Stimulated activated naive CD8-positive, alpha-beta T cell treated with anti-CD3 and anti-CD28 coated beads, Interleukin-15, Interleukin-2, amounts not matched to agents 100 ng/mL and 50 ng/mL, for 24 hours (primary cell): ENCODE measurements around the gene CFAP45.

ENCODE experiments used
- H3K27ac Mint-ChIP-seq: one replicate; pipeline ENCODE4 v1.8.0; 2021; ENCODE audit warnings: mild to moderate bottlenecking, mixed read lengths
- H3K27me3 Mint-ChIP-seq: one replicate; pipeline ENCODE4 v1.8.0; 2021; ENCODE audit warnings: mixed read lengths
- H3K36me3 Mint-ChIP-seq: one replicate; pipeline ENCODE4 v1.8.0; 2021; ENCODE audit warnings: low read depth, mixed read lengths
- H3K4me1 Mint-ChIP-seq: one replicate; pipeline ENCODE4 v1.8.0; 2021; ENCODE audit warnings: low read depth, mixed read lengths
- H3K4me3 Mint-ChIP-seq: one replicate; pipeline ENCODE4 v1.8.0; 2021; ENCODE audit warnings: mild to moderate bottlenecking, mixed read lengths
- H3K9me3 Mint-ChIP-seq: one replicate; pipeline ENCODE4 v1.8.0; 2021; ENCODE audit warnings: mixed read lengths

Gene CFAP45

DNA sequence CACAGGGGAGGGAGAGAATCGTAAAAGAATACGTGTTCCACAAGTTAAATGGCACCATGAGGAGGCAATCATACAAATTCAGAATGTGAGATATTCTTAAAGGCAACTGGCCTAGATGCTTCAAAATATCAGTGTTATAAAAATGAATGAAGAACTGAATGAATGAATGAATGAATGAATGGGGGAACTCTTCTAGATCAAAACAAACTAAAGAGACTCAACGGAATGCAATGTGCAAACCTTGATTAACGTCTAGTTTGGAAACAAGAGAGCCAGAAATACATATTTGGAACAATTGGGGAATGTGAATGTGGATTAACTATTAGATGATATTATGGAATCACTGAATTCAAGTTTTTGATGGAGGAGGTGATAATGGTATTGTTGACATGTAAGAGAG lies 16.8 kb downstream of the CFAP45 start:
- Mint-ChIP-seq H3K36me3 (no peaks in the 10 kb centered on the region), H3K4me3 (no peak overlapping the region), H3K9me3 (no peaks in the 10 kb centered on the region), H3K27ac (no peak overlapping the region), H3K4me1 (no peaks in the 10 kb centered on the region), H3K27me3 (no peaks in the 10 kb centered on the region)

DNA sequence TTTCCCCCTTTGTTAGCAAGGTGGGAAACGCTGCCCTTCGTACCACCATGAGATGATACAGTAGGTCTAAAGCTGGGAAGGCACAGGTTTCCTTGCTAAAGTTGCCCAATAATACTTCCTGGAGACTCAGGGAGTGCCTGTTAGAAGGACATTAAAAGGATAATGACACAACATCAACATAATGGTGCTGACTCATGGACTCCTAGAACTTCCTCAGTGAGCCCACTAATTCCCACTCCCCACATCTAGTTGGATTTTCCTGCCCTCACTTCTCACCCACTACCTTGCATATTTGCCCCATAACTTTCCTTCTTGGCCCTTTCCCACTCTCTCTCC lies 17.5 kb downstream of the CFAP45 start:
- Mint-ChIP-seq H3K4me3 (no peak overlapping the region), H3K9me3 (no peaks in the 10 kb centered on the region), H3K27me3 (no peaks in the 10 kb centered on the region), H3K36me3 (no peaks in the 10 kb centered on the region), H3K27ac (no peak overlapping the region), H3K4me1 (no peaks in the 10 kb centered on the region)

DNA sequence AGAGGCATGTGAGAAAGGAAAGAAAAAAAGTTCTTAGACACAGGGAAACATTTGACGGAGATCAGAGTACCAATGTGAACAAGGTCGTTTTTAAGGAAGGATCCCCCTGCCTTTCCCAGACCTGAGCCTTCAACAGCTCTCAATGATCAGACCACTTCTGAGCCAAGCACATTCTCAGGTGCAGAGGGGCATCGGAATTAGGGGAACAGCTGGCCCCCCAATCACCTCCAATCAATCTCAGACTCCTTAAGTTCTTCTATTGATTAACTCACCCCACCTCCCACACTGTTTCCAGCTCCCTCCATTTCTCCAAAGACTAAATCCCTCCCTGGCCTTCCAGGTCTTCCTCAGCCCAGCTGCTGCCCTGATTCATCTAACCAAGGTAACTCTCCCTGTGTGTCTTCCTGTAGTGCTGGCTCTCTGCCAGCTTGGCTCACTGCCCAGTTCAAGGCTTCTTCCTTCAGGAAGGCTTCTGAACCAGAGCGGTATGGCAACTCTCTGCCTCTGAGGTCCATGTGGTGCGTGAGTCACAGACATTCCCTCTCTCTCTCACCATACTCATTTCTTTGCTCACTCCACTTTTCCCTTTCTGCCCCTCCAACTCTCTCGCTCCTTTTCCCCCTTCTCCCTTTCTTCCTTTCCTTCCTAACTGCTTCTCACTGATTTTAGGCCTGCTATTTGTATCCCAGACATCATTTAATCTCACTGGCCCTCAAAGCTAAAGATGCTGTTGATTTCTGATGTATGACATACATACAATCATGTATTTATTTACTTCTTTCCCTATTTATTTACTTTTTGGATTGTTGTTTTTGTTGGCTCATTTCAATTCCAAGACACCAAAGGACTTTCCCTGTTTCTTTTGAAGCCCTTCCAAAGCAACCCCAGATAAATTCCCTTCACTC lies 18.1 kb downstream of the CFAP45 start:
- no peaks in the 10 kb centered on the region for H3K9me3 Mint-ChIP-seq
- no peak overlapping the region for H3K27ac Mint-ChIP-seq
- H3K4me3 Mint-ChIP-seq = no peak overlapping the region
- H3K27me3 Mint-ChIP-seq = no peaks in the 10 kb centered on the region
- no peaks in the 10 kb centered on the region for H3K4me1 Mint-ChIP-seq
- H3K36me3 Mint-ChIP-seq = no peaks in the 10 kb centered on the region

DNA sequence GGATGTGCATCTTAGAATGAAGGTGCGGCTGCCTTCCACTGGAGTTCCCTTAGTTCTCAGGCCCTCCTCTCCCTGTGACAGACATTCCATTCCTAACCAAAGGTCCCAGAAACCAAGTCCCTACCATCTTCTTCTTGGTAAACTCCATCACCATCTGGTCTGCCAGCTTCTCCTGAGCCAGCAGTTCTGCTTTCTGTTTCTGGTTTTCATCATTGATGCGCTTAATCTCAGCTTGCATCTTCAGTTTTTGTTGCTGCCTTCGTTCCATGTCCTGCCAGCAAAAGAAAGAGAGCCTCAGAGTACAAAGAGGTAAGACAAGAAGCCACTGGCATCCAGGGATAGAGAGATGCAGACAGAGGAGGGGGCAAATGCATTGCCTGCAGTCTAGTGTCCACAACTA lies 19.5 kb downstream of the CFAP45 start:
- no peaks in the 10 kb centered on the region for H3K9me3 Mint-ChIP-seq

DNA sequence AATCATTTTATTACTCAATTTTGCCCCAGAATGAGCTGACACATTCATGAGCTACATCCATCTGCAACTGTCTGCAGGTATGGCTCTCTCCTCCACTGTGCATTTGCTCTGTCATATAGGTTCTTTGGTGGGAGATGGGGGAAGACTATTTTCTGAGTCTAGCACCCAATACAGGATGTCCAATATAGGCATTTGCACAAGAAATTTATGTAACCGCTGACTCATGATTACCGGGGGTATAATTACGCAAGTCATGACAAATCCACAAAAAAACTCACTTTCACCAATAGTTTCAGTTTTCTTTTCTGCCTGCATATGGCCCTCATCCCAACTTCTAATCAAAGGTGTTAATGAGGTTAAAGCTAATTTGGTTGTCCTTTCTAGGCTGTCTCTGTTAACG lies 20.0 kb downstream of the CFAP45 start:
- Mint-ChIP-seq H3K36me3 (no peaks in the 10 kb centered on the region), H3K27me3 (no peaks in the 10 kb centered on the region), H3K4me1 (no peaks in the 10 kb centered on the region), H3K27ac (no peak overlapping the region), H3K4me3 (no peak overlapping the region), H3K9me3 (no peaks in the 10 kb centered on the region)

More for the DNA sequence above, 19.5 kb downstream of the CFAP45 start:
- Mint-ChIP-seq H3K36me3 (no peaks in the 10 kb centered on the region), H3K27me3 (no peaks in the 10 kb centered on the region), H3K27ac (no peak overlapping the region), H3K4me3 (no peak overlapping the region), H3K4me1 (no peaks in the 10 kb centered on the region)

DNA sequence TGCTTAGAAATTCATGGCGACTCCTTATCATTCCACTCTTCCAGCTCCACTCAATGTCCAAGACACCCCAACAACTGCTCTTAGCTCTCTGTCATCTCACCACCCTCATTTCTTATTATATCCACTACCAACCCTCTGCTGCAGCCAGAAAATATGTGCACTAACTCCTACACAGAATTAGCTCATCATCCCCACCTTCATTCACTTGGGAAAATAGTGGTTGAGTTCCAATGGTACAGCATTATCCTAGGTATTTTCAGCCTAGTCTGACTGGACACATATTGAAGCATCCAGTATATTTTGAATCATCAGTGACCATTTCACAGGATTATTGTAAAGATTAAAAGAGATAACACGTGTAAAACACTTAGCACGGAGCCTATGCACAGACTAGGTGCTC lies 20.8 kb downstream of the CFAP45 start:
- Mint-ChIP-seq H3K4me3 (no peak overlapping the region), H3K9me3 (no peaks in the 10 kb centered on the region), H3K27me3 (peaks cover 3% of the 10 kb centered on the region), H3K27ac (no peak overlapping the region), H3K4me1 (no peaks in the 10 kb centered on the region), H3K36me3 (no peaks in the 10 kb centered on the region)

DNA sequence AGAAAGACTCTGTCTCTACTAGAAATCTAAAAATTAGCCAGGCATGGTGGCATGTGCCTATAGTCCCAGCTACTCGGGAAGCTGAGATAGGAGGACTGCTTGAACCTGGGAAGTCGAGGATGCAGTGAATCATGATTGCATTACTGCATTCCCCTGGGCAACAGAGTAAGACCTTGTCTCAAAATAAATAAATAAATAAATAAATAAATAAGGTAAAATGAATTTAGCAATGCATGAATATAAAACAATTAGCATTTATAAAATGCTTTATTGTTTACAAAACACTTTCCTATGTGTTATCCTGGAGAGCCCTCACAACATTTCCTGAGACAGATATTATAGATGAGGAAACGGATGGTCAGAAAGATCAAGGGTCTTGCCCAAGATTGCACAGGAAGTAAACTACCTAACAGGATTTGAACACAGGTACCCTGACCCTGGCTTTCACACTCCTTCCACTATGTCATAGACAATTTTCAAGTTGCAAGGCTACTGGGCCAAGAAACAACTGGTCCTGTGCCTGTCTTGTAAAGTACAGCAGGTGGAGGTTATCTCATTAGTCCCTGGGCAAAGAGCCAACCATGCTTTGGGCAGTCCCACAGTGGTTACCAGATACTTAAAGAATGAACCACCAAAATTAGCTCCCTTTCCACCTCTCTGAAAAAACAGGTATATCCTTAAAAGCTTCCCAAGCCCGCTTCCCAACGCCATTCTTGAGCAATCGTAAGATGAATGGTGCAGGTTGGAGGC lies 22.1 kb downstream of the CFAP45 start:
- Mint-ChIP-seq H3K27me3 (peaks cover 3% of the 10 kb centered on the region), H3K36me3 (no peaks in the 10 kb centered on the region), H3K4me1 (no peaks in the 10 kb centered on the region), H3K4me3 (no peak overlapping the region), H3K27ac (no peak overlapping the region), H3K9me3 (no peaks in the 10 kb centered on the region)

DNA sequence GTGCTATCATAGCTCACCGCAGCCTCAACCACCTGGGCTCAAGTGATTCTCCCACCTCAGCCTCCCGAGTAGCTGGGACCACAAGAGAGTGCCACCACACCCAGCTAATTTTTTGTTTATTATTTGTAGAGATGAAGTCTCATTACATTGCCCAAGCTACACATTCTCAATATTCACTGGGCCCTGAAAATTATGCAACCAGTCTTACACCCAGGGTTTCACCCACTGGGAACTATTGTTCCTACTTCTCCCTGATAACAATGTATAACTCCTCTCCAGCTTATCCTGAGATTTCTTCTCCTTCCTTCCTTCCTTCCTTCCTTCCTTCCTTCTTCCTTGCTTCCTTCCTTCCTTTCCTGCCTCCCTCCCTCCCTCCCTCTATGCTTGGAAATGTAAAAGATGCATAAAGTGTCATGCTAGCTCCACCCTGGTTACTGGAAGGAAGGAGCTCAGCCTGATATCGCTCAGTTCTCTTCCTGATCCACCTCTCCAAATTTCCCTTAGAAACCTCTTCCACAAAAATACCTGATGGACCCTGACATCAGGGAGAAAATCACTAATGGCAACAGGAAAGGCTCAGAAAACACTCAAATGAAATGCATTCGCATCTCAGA lies 26.3 kb downstream of the CFAP45 start:
- H3K9me3 Mint-ChIP-seq = no peaks in the 10 kb centered on the region
- peaks cover 3% of the 10 kb centered on the region for H3K27me3 Mint-ChIP-seq
- H3K27ac Mint-ChIP-seq = no peak overlapping the region

DNA sequence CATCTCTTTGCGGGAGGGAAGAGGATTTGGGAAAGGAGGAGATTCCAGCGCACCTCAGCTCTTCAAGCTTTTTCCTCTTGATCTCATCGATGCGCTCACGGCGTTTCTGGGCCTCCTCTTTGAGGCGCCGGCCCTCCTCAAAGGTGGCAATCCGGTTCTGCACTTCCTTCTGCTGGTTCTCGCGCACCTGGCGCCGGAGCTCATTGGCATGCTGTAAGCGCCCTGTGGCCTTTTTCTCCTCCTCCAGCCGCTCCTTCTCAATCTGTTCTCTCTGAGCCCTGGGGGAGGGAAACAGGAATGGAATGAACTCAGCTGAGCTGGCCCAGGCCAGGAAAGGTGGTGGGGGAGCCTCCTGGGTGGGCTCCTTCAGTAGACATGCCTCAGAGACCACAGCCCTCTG lies 27.1 kb downstream of the CFAP45 start:
- Mint-ChIP-seq H3K4me3 (no peak overlapping the region), H3K27ac (no peak overlapping the region), H3K4me1 (peaks cover 5% of the 10 kb centered on the region), H3K36me3 (no peaks in the 10 kb centered on the region), H3K27me3 (peaks cover 3% of the 10 kb centered on the region), H3K9me3 (no peaks in the 10 kb centered on the region)

More for the DNA sequence above, 26.3 kb downstream of the CFAP45 start:
- H3K36me3 Mint-ChIP-seq = no peaks in the 10 kb centered on the region
- H3K4me1 Mint-ChIP-seq = peaks cover 5% of the 10 kb centered on the region
- no peak overlapping the region for H3K4me3 Mint-ChIP-seq

DNA sequence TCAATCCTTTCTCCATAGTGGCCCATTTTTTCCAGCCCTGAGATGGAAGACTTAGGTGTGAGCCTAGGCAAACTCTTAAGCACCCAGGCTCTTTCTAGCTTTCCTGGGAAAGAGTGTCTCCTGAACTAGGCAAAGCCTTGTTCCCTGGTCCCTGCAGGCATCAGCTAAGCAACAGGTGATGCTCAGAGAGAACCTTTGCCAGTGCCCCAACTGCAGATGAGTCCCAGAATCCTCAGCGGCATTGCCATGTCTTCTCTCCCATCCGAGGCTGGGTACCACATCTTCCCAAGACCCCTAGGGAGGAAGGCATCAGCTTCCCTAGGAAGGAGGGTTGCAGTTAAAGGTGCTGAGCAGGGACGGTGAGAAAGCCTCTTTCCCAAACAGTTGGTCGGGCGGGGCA lies 29.3 kb downstream of the CFAP45 start:
- Mint-ChIP-seq H3K27me3 (peaks cover 3% of the 10 kb centered on the region), H3K27ac (no peak overlapping the region), H3K4me3 (no peak overlapping the region), H3K4me1 (peaks cover 10% of the 10 kb centered on the region), H3K9me3 (no peaks in the 10 kb centered on the region), H3K36me3 (no peaks in the 10 kb centered on the region)

DNA sequence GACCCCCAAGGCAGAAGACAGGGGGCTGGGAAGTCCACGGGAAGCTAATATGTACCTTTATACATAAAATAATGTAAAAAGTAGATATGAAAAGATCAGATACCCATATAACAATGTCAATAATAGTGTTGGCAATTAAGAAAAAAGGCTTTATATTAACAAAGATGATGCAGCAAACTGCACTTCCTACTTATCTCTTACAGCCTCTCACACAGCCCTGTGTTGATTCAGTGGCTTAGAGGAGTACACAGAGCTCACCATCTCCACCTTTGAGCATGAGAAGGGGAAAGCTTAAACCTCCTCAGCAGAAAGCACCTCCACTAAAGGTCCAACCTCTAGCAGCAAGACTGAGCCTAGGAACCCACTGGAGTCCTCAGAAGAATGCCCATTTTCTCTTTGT lies 30.4 kb downstream of the CFAP45 start:
- no peak overlapping the region for H3K4me3 Mint-ChIP-seq
- no peak overlapping the region for H3K27ac Mint-ChIP-seq
- peaks cover 10% of the 10 kb centered on the region for H3K4me1 Mint-ChIP-seq
- H3K27me3 Mint-ChIP-seq = peaks cover 3% of the 10 kb centered on the region
- H3K36me3 Mint-ChIP-seq = no peaks in the 10 kb centered on the region
- H3K9me3 Mint-ChIP-seq = no peaks in the 10 kb centered on the region

DNA sequence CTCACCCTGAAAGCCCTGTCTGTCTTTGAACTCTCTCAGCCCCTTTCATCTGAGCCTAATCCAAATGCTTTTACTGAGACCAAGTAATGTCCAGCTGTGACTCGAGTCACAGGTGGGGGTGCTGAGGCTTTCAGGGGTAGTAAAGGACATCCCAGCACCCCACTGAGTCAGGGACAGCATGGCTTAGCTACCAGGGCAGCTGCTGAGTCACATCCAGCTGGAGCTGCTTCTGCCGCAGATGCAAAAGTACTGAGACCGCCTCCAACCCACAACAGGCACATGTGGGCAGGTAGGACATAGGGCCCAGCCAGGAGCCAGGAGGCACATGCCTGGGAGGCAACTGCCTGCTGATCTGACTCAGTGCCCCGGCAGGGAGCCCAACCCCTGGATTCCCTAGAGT lies 30.8 kb downstream of the CFAP45 start:
- Mint-ChIP-seq H3K36me3 (no peaks in the 10 kb centered on the region), H3K4me1 (peaks cover 10% of the 10 kb centered on the region), H3K4me3 (no peak overlapping the region), H3K9me3 (no peaks in the 10 kb centered on the region), H3K27ac (no peak overlapping the region), H3K27me3 (peaks cover 4% of the 10 kb centered on the region)

DNA sequence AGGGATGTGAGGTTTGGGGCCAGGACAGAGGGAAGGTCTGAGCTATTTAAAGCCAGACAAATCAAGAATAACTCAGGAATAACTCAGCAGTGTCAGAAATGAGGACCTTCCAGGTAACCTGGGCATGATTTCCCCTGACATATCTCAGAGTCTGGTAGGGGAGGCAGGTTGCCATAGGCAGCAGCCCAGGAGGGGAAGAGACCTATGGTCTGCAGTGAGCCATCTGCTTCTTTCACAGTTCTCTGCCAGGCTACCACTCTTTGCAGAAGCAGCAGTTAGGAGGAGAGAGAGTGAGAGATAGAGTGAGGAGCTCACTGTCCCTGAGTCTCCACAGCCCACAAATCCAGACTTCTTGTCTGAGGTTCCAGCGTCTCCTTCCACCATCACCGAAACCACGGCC lies 31.2 kb downstream of the CFAP45 start:
- Mint-ChIP-seq H3K9me3 (no peaks in the 10 kb centered on the region), H3K27me3 (peaks cover 6% of the 10 kb centered on the region), H3K36me3 (no peaks in the 10 kb centered on the region), H3K4me1 (peaks cover 10% of the 10 kb centered on the region), H3K27ac (no peak overlapping the region), H3K4me3 (no peak overlapping the region)

DNA sequence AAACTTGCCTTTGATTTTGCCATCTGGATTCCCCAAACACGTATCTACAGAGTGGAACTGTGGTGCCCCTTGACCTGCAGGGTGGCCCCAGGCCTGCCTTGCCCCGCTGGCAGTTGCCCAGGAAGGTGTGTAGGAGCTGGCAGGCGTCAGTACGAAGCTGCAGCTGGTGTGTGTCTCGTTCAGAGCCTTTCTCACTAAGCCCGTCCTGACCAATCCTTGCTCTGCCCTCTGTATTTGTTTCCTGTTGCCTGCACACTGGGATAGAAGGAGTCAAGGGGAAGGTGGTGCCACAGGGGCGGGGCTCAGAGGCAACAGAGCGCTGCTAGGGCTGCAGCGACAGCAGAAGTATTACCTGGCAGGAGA lies 32.3 kb downstream of the CFAP45 start:
- Mint-ChIP-seq H3K27ac (no peak overlapping the region), H3K9me3 (no peaks in the 10 kb centered on the region)

DNA sequence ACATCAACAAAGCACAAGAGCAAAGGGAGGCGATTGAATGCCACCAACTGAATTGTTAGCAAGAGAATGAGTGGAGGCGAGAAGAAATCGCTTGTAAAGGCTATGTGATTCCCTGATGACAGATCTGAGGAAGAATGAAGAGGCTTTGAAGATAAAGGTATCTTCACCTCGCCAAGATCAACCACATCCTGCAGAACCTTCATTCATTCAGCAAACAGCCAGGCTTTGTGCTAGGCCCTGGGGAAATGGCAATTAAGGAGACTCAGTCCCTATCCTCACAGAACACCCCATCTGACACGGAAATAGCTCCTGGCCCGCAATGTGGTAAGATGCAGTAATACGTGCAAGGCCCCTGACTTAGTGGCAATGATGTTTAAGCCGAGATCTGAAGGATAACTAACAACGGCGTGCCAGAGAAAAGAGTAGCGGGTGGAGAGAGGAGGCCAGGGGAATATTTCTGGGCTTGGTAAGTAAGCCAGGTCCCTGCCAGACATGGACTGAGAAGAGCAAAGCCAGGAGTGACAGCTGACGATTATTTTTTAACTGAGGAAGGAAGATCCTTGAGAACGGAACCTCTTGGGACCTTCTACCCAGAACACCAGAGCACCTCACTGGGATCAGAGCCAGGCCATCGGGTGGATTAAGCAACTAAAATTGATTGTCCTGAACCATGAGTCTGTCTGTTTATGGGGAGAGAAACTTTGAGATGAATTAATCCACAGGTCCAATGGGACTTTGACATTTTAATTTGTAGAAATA lies 32.9 kb downstream of the CFAP45 start:
- no peaks in the 10 kb centered on the region for H3K36me3 Mint-ChIP-seq
- peaks cover 6% of the 10 kb centered on the region for H3K27me3 Mint-ChIP-seq
- no peak overlapping the region for H3K27ac Mint-ChIP-seq
- H3K9me3 Mint-ChIP-seq = no peaks in the 10 kb centered on the region
- H3K4me1 Mint-ChIP-seq = peaks cover 10% of the 10 kb centered on the region
- no peak overlapping the region for H3K4me3 Mint-ChIP-seq

More for the DNA sequence above, 32.3 kb downstream of the CFAP45 start:
- Mint-ChIP-seq H3K27me3 (peaks cover 6% of the 10 kb centered on the region), H3K36me3 (no peaks in the 10 kb centered on the region), H3K4me3 (no peak overlapping the region), H3K4me1 (peaks cover 10% of the 10 kb centered on the region)
